HT-29 (cell line): ENCODE data around the gene LRRD1. TPM values are rescaled to one million over a fixed set of nuclear protein-coding genes. Genes with fewer than 3 reads are reported as not detected.

Experiments used
- small RNA-seq: library from RNA; depleted of rRNA; stranded (forward); fragments of <200 nt; gene quantifications from one replicate; pipeline ENCODE3, GENCODE V24; 2014
- total RNA-seq: library from RNA; depleted of rRNA; stranded (reverse); fragments of >200 nt; shearing (Covaris generic); gene quantifications from 2 replicates; pipeline ENCODE4 v1.2.3, GENCODE V29; 2014; rRNA removed

Gene LRRD1
- total RNA-seq, 1 experiment from 2014 or later, result not detected

Small RNA genes lying within 50 kb of the gene (small RNA-seq; reads per million reads assigned to genes)
- gene MIR1285-1 (not detected), gene RF00019 (not detected)

Other genes starting within 250 kb of the LRRD1 start
- gene AKAP9, start 238.3 kb downstream of the LRRD1 start, total RNA-seq, result 30.2 and 32.8 TPM in 2 replicates
- gene CYP51A1, start 44.7 kb downstream of the LRRD1 start, total RNA-seq, result 74.3 and 75.1 TPM in 2 replicates
- gene KRIT1, start 66.8 kb upstream of the LRRD1 start, total RNA-seq, result 16.7 and 19.9 TPM in 2 replicates
- 22.2 and 24.9 TPM in 2 replicates for gene ANKIB1, start 66.8 kb upstream of the LRRD1 start, total RNA-seq